Upper lobe of left lung (tissue), 6 donors: Measurements from ENCODE around the gene BAD. TPM values are rescaled to one million over a fixed set of nuclear protein-coding genes. Genes with fewer than 3 reads are reported as not detected.
A peak's percentile ranks its signal among the peaks of the same experiment; 100 is the strongest.

Experiments
- ATAC-seq, 2 donors: fragments of 200-7000 bp; cut with Tn5 transposase; one replicate each; pipeline ENCODE4 v1.9.1; 2022; ENCODE audit warnings: mild to moderate bottlenecking in 2 of 2, moderate library complexity in 2 of 2; ENCODE audit not compliant: low FRiP score in 2 of 2
- DNase-seq, 2 donors: peaks; one replicate each; pipeline ENCODE4 v3.0.0-alpha.2; 2019 to 2020
- H3K27ac ChIP-seq, 4 donors: fragments of 200-600 bp; sonication (generic); one replicate each; pipeline ENCODE4 v1.5.1; 2016 to 2019
- H3K27me3 ChIP-seq, 4 donors: fragments of 200-600 bp; sonication (generic); one replicate each; pipeline ENCODE4 v1.5.1; 2017 to 2019
- H3K36me3 ChIP-seq, 4 donors: fragments of 200-600 bp; sonication (generic); one replicate each; pipeline ENCODE4 v1.5.1; 2016 to 2019
- H3K4me1 ChIP-seq, 4 donors: fragments of 200-600 bp; sonication (generic); one replicate each; pipeline ENCODE4 v1.5.1; 2018 to 2019
- H3K4me3 ChIP-seq, 4 donors: fragments of 200-600 bp; sonication (generic); one replicate each; pipeline ENCODE4 v1.5.1; 2017 to 2019; ENCODE audit warnings: mild to moderate bottlenecking in 2 of 4, moderate library complexity in 1 of 4
- H3K9me3 ChIP-seq, 4 donors: fragments of 200-600 bp; sonication (generic); one replicate each; pipeline ENCODE4 v1.5.1; 2018 to 2019
- EP300 ChIP-seq, 4 donors: sonication (generic); formaldehyde crosslinking; IDR thresholded peaks; one replicate each; pipeline ENCODE4 v1.5.1; 2017; ENCODE audit warnings: antibody characterized with exemption in 4 of 4, control low read depth in 2 of 4
- POLR2A ChIP-seq, 4 donors: fragments of 450-650 bp; IDR thresholded peaks; one replicate each; pipeline ENCODE4 v1.5.1; 2016 to 2017; ENCODE audit warnings: antibody characterized with exemption in 4 of 4, mild to moderate bottlenecking in 2 of 4
- POLR2AphosphoS5 ChIP-seq, 2 donors: sonication (generic); formaldehyde crosslinking; IDR thresholded peaks; one replicate each; pipeline ENCODE4 v1.5.1; 2017; ENCODE audit warnings: antibody characterized with exemption in 2 of 2
- WGBS, 2 donors: methylation state at CpG; one replicate each; pipeline ENCODE4 v1.1.5; 2017 to 2018; 5-methylcytosine and 5-hydroxymethylcytosine counted together
- total RNA-seq, 6 donors: library from RNA; depleted of rRNA in 4 of 6; stranded (reverse); fragments of >200 nt in 4 of 6; gene quantifications; one replicate each; pipeline versions ENCODE4 v1.1.0 to v1.2.1, GENCODE V29; 2016 to 2021
- TF ChIP-seq, protein P1 (sequence below), 6 experiments: fragments of 450-650 bp in 4 of 6; fragments of 200-600 bp in 2 of 6; sonication (generic) in 2 of 6; IDR thresholded peaks; one replicate each; pipeline ENCODE4 v1.5.1; 2016 to 2019; ENCODE audit warnings: antibody characterized with exemption in 6 of 6
- donor health status: DM: no; HTN: no; CAD: no; lungs with moderate emphysema.
- donor health status: DM: no; HTN: yes; CAD: no; lungs with severe emphysema.

BAD gene
- total RNA-seq, 6 donors from 2014 or later = 59.7 to 150 (median 80.1) TPM

DNA sequence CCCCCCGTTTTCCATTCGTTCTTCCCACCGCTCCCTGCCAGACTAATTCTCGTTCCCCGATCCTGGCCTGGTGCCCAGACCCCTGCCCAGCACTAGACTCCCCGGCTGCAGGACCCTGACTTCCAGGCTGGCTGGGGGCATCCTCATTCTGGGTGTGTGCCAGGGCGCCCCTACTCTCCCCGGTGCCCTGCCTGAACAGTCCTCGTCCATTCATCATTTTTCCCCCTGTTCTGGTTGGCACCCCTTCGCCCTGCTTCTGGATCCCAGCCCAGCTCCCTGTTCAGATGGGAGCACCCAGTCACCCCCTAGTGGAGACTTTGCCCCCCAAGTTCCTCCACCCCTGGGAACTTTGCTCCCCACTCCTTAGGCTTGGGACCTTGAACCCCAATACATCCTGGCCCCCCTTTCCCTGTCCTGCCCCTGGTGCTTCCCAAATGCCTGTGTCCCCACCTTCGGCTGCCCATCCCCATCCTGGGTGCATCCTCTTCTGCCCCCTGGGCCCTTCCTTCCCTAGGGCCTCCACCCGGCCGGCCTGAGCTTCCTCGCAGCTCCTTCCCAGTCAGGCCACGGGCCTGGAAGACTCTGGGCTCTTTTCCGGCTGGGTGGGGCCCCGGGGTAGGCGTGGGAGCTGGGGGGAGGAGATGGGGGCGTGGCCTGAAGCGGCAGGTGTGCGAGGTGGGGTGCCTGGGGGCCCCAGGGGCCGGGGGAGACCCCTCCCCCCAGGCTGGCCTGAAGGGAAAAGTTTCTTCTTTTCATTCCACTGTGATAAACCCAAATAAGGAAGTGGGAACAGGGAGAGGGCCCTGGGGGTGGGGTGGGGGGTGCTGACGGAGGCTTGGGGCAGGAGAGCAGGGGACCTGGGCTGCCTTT, 32.2 kb downstream of the BAD start:
- peak; percentile 70 to 87 for DNase-seq
- Histone ChIP-seq H3K9me3 (no peaks in the 10 kb centered on the region), H3K4me3 (peak overlapping the region; percentile 56 to 96 (median 87)), H3K27me3 (no peaks in the 10 kb centered on the region), H3K4me1 (peaks cover 26 to 44% (median 35%) of the 10 kb centered on the region in 4 donors), H3K27ac (peak overlapping the region; percentile 59 to 82 (median 80)), H3K36me3 (peaks cover 5 to 30% (median 29%) of the 10 kb centered on the region in 4 donors)
- ATAC-seq = peak; percentile 9 to 49
- peak in 1 of 2 donors; percentile 23 for TF ChIP-seq POLR2AphosphoS5 (IDR thresholded peaks at IDR 0.05)
- peak in 1 of 4 donors; percentile 28 for TF ChIP-seq POLR2A (IDR thresholded peaks at IDR 0.05)
- no peak for TF ChIP-seq EP300 (IDR thresholded peaks at IDR 0.05)
- TF ChIP-seq, protein P1, sequence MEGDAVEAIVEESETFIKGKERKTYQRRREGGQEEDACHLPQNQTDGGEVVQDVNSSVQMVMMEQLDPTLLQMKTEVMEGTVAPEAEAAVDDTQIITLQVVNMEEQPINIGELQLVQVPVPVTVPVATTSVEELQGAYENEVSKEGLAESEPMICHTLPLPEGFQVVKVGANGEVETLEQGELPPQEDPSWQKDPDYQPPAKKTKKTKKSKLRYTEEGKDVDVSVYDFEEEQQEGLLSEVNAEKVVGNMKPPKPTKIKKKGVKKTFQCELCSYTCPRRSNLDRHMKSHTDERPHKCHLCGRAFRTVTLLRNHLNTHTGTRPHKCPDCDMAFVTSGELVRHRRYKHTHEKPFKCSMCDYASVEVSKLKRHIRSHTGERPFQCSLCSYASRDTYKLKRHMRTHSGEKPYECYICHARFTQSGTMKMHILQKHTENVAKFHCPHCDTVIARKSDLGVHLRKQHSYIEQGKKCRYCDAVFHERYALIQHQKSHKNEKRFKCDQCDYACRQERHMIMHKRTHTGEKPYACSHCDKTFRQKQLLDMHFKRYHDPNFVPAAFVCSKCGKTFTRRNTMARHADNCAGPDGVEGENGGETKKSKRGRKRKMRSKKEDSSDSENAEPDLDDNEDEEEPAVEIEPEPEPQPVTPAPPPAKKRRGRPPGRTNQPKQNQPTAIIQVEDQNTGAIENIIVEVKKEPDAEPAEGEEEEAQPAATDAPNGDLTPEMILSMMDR (IDR thresholded peaks at IDR 0.05) = peak in 5 of 6 experiments; percentile 23 to 47 (median 34)
- WGBS, 2 donors = 2 to 4% methylated on average over 21 to 23 of the region's 23 CpGs

DNA sequence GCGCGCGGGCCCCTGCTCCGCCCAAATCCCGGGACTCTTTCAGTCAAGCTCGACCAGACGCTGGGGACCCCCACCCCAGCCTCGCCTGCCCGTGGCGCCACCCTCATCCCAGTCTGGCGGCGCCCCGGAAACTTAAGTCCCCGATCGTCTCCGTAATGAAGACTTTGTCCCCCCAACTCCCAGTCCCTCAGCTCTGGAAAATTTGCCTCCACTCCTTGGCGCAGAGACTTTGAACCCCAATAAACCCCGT, 32.8 kb downstream of the BAD start:
- Histone ChIP-seq H3K27me3 (no peaks in the 10 kb centered on the region), H3K4me1 (peaks cover 26 to 48% (median 35%) of the 10 kb centered on the region in 4 donors), H3K36me3 (peaks cover 5 to 26% (median 25%) of the 10 kb centered on the region in 4 donors), H3K9me3 (no peaks in the 10 kb centered on the region), H3K4me3 (peak overlapping the region; percentile 56 to 96 (median 87)), H3K27ac (peak overlapping the region; percentile 59 to 82 (median 80))
- TF ChIP-seq, protein P1 (IDR thresholded peaks at IDR 0.05) = no peak
- no peak for TF ChIP-seq POLR2AphosphoS5 (IDR thresholded peaks at IDR 0.05)
- no peak for TF ChIP-seq EP300 (IDR thresholded peaks at IDR 0.05)
- no peak for TF ChIP-seq POLR2A (IDR thresholded peaks at IDR 0.05)
- no peak for DNase-seq
- WGBS, 2 donors = 1 to 3% methylated on average over 13 to 15 of the region's 18 CpGs
- no peak for ATAC-seq

DNA sequence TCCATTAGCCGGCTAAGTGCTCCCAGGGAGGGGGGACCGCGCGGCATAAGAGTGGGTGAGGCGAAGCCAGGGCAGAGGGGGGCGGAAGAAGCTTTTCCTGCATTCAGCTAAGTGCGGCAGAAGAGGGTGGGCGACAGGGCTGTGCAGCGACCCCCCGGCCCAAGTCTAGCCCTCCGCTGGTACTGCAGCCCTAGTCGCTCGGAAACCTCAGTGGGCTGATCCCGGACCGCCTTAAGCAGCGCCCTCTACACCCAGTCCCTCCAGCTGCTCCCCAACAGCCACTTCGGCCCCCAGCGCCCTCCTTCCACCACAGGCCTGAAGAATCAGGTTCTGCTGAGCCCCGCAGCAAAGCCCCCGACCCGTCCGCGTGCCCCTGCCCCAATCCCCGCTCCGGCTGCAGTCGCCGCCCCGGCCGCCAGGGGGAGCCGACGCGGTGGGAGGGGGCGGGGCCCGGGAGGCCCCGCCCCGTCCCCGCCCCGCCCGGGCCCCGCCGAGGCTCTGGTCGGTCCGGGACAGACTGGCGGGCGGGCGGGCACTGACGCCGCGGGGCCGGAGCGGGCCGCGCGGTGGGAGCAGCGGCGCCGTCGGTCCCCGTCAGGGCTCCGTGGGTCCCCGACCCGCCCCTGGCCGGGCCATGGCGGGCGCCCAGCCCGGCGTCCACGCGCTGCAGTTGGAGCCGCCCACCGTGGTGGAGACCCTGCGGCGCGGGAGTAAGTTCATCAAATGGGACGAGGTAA, 33.3 kb downstream of the BAD start, which contains the start of gene PLCB3:
TSS of gene PLCB3 (plus strand) at position 515 of the 737 bp plus-strand sequence. CDS start at position 635, 120 bp downstream.
- H3K27ac ChIP-seq = peak within 1 kb of the TSS; percentile 59 to 82 (median 80)
- H3K36me3 ChIP-seq = peaks cover under 1 to 21% (median 20%) of the 10 kb centered on the region in 4 donors
- ATAC-seq = peak; percentile 71 to 82
- H3K4me1 ChIP-seq = peaks cover 26 to 49% (median 35%) of the 10 kb centered on the region in 4 donors
- H3K4me3 ChIP-seq = peak within 1 kb of the TSS; percentile 56 to 96 (median 87)
- H3K9me3 ChIP-seq = no peaks in the 10 kb centered on the region
- peak; percentile 67 to 95 for DNase-seq
- TF ChIP-seq POLR2A (IDR thresholded peaks at IDR 0.05) (peak in 2 of 4 donors; percentile 76 to 77), EP300 (IDR thresholded peaks at IDR 0.05) (no peak), POLR2AphosphoS5 (IDR thresholded peaks at IDR 0.05) (peak in 1 of 2 donors; percentile 53)
- TF ChIP-seq, protein P1 (IDR thresholded peaks at IDR 0.05) = peak; percentile 93 to 99 (median 94)
- no peaks in the 10 kb centered on the region for H3K27me3 ChIP-seq
- WGBS, 2 donors = 1% methylated on average over 47 of the region's 75 CpGs; no CpG with 5 or more reads in 1 of the 2 donors

DNA sequence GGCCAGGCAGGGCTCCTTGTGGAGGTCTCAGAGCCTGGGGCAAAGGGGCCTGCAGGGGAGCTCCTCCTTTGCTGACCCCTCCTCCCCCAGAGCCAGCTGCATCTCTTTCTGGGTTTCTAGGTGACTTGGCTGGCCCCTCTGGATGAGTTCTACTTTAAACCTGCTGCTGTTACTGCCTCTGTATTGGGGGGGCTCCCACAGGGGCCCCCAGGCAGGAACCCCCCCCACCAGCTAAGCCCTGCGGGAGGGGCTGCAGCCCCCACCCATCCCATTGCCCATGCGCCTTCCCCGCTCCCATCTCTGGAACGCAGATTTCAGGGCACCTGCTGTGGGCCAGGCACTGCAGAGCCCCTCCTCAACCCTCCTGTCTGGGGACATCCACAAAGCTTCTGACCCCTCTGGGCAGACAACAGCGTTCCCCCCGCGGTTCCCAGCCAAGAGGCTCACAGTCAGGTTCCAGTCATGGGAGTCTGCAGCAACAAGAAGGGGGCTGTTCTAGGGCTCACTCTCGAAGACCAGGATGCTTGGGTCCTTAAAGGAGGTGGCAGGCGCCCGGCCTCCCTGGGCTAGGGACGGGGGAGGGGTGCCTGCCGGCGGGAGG, 34.0 kb downstream of the BAD start:
- Histone ChIP-seq H3K27me3 (no peaks in the 10 kb centered on the region), H3K9me3 (no peaks in the 10 kb centered on the region), H3K36me3 (peaks cover 0 to 15% (median 14%) of the 10 kb centered on the region in 4 donors), H3K4me3 (peak overlapping the region in 3 of 4 donors; percentile 56 to 96 (median 90)), H3K27ac (peak overlapping the region in 1 of 4 donors; percentile 81), H3K4me1 (peaks cover 32 to 55% (median 42%) of the 10 kb centered on the region in 4 donors)
- TF ChIP-seq EP300 (IDR thresholded peaks at IDR 0.05) (no peak), POLR2AphosphoS5 (IDR thresholded peaks at IDR 0.05) (no peak), POLR2A (IDR thresholded peaks at IDR 0.05) (no peak)
- TF ChIP-seq, protein P1 (IDR thresholded peaks at IDR 0.05) = no peak
- ATAC-seq (no peak), DNase-seq (peak in 1 of 2 donors; percentile 46)
- WGBS, 2 donors = 0 to 26% methylated on average over 1 to 13 of the region's 13 CpGs
